H9 (cell line): Measurements from ENCODE around the gene CHD9. TPM values are rescaled to one million over a fixed set of nuclear protein-coding genes. Genes with fewer than 3 reads are reported as not detected.

ENCODE experiments used
- DNase-seq: peaks from one replicate; pipeline ENCODE4 v3.0.0-alpha.2; 2017
- H2AFZ ChIP-seq: one replicate; pipeline ENCODE4 v1.6.1; 2013; ENCODE audit warnings: mild to moderate bottlenecking, low read length, control low read depth, moderate library complexity
- H2AK5ac ChIP-seq: 2 replicates; pipeline ENCODE4 v1.6.1; 2013; ENCODE audit warnings: low read length, control low read depth, mixed read lengths; ENCODE audit not compliant: insufficient read length
- H2BK120ac ChIP-seq: one replicate; pipeline ENCODE4 v1.6.1; 2013; ENCODE audit warnings: low read depth, mild to moderate bottlenecking, low read length, control low read depth, inconsistent platforms; ENCODE audit not compliant: poor library complexity, severe bottlenecking
- H2BK12ac ChIP-seq: 2 replicates; pipeline ENCODE4 v1.6.1; 2013; ENCODE audit warnings: low read length, control low read depth, mixed read lengths, low read depth; ENCODE audit not compliant: insufficient read length
- H2BK15ac ChIP-seq: 2 replicates; pipeline ENCODE4 v1.6.1; 2013; ENCODE audit warnings: low read depth, low read length, control low read depth
- H2BK20ac ChIP-seq: one replicate; pipeline ENCODE4 v1.6.1; 2013; ENCODE audit warnings: low read depth, mild to moderate bottlenecking, low read length, control low read depth, inconsistent platforms; ENCODE audit not compliant: poor library complexity, severe bottlenecking
- H2BK5ac ChIP-seq: 2 replicates; pipeline ENCODE4 v1.6.1; 2013; ENCODE audit warnings: low read length, control low read depth, mixed read lengths; ENCODE audit not compliant: insufficient read length
- H3K14ac ChIP-seq: 2 replicates; pipeline ENCODE4 v1.6.1; 2013; ENCODE audit warnings: low read length, control low read depth; ENCODE audit not compliant: insufficient read depth
- H3K18ac ChIP-seq: 2 replicates; pipeline ENCODE4 v1.6.1; 2013; ENCODE audit warnings: low read depth, mild to moderate bottlenecking, mixed read lengths, low read length, control low read depth; ENCODE audit not compliant: insufficient read length
- H3K23ac ChIP-seq: 2 replicates; pipeline ENCODE4 v1.6.1; 2013; ENCODE audit warnings: low read length, control low read depth, mixed read lengths, low read depth; ENCODE audit not compliant: insufficient read length
- H3K23me2 ChIP-seq: 2 replicates; pipeline ENCODE4 v1.6.1; 2013; ENCODE audit warnings: low read depth, mild to moderate bottlenecking, mixed read lengths, low read length, control low read depth; ENCODE audit not compliant: insufficient read length, poor library complexity, severe bottlenecking
- H3K27ac ChIP-seq: 2 replicates; pipeline ENCODE4 v1.5.1; 2013; ENCODE audit warnings: low read length, control low read depth, mixed read lengths, low read depth; ENCODE audit not compliant: insufficient read length
- H3K27me3 ChIP-seq: 2 replicates; pipeline ENCODE4 v1.6.1; 2013; ENCODE audit warnings: low read length, control low read depth, inconsistent platforms; ENCODE audit not compliant: insufficient read depth
- H3K4ac ChIP-seq: 2 replicates; pipeline ENCODE4 v1.6.1; 2013; ENCODE audit warnings: low read depth, mild to moderate bottlenecking, control low read depth, inconsistent platforms, low read length, moderate library complexity
- H3K4me1 ChIP-seq: 2 replicates; pipeline ENCODE4 v1.6.1; 2013; ENCODE audit warnings: low read length, control low read depth, inconsistent platforms; ENCODE audit not compliant: insufficient read depth
- H3K4me2 ChIP-seq: 2 replicates; pipeline ENCODE4 v1.6.1; 2013; ENCODE audit warnings: low read length, control low read depth, mixed read lengths; ENCODE audit not compliant: insufficient read length, insufficient read depth
- H3K56ac ChIP-seq: 2 replicates; pipeline ENCODE4 v1.6.1; 2013; ENCODE audit warnings: low read depth, mild to moderate bottlenecking, mixed read lengths, low read length, control low read depth; ENCODE audit not compliant: insufficient read length
- H3K79me1 ChIP-seq: 2 replicates; pipeline ENCODE4 v1.6.1; 2013; ENCODE audit warnings: low read depth, mild to moderate bottlenecking, moderate library complexity, low read length, control low read depth, inconsistent platforms; ENCODE audit not compliant: insufficient read depth, poor library complexity, severe bottlenecking
- H3K79me2 ChIP-seq: 2 replicates; pipeline ENCODE4 v1.6.1; 2013; ENCODE audit warnings: low read length, control low read depth, inconsistent platforms; ENCODE audit not compliant: insufficient read depth
- H3K9ac ChIP-seq: 2 replicates; pipeline ENCODE4 v1.6.1; 2013; ENCODE audit warnings: low read length, control low read depth, mixed read lengths; ENCODE audit not compliant: insufficient read length; ENCODE audit errors: extremely low read depth
- H3K9me3 ChIP-seq: one replicate; pipeline ENCODE4 v1.6.1; 2013; ENCODE audit warnings: low read depth, low read length, inconsistent platforms; ENCODE audit not compliant: control insufficient read depth
- H3T11ph ChIP-seq: one replicate; pipeline ENCODE4 v1.6.1; 2013; ENCODE audit warnings: mild to moderate bottlenecking, low read length, control low read depth, inconsistent platforms
- H4K20me1 ChIP-seq: one replicate; pipeline ENCODE4 v1.6.1; 2013; ENCODE audit not compliant: control insufficient read depth, insufficient read length, insufficient read depth
- H4K5ac ChIP-seq: 2 replicates; pipeline ENCODE4 v1.6.1; 2013; ENCODE audit warnings: low read depth, mild to moderate bottlenecking, mixed read lengths, low read length, control low read depth; ENCODE audit not compliant: insufficient read length
- H4K8ac ChIP-seq: replicated peaks from 2 replicates; pipeline ENCODE4 v1.6.1; 2013; ENCODE audit warnings: low read length, control low read depth, mixed read lengths, low read depth; ENCODE audit not compliant: insufficient read length
- H4K91ac ChIP-seq: 2 replicates; pipeline ENCODE4 v1.6.1; 2013; ENCODE audit warnings: low read depth, mild to moderate bottlenecking, moderate library complexity, mixed read lengths, low read length, control low read depth; ENCODE audit not compliant: insufficient read length
- H3K27ac Mint-ChIP-seq, 3 experiments: 2 replicates in 2 of 3; 3 replicates in 1 of 3; pipeline ENCODE4 v1.8.0; 2020 to 2021; ENCODE audit warnings: mixed read lengths in 3 of 3, mild to moderate bottlenecking in 1 of 3, moderate library complexity in 1 of 3
- H3K27me3 Mint-ChIP-seq: 2 replicates; pipeline ENCODE4 v1.8.0; 2021; ENCODE audit warnings: low read depth, mild to moderate bottlenecking, moderate library complexity, mixed read lengths
- H3K36me3 Mint-ChIP-seq, 3 experiments: 2 replicates in 2 of 3; 3 replicates in 1 of 3; pipeline ENCODE4 v1.8.0; 2020 to 2021; ENCODE audit warnings: low read depth in 3 of 3, mixed read lengths in 3 of 3; ENCODE audit not compliant: insufficient read depth in 1 of 3
- H3K4me1 Mint-ChIP-seq, 2 experiments: 2 replicates each; pipeline ENCODE4 v1.8.0; 2020; ENCODE audit warnings: mixed read lengths in 2 of 2
- H3K4me3 Mint-ChIP-seq, 2 experiments: 2 replicates in 1 of 2; 3 replicates in 1 of 2; pipeline ENCODE4 v1.8.0; 2020 to 2021; ENCODE audit warnings: mild to moderate bottlenecking in 2 of 2, mixed read lengths in 2 of 2, moderate library complexity in 1 of 2
- H3K9me3 Mint-ChIP-seq, 2 experiments: 2 replicates in 1 of 2; 3 replicates in 1 of 2; pipeline ENCODE4 v1.8.0; 2020; ENCODE audit warnings: mild to moderate bottlenecking in 2 of 2, mixed read lengths in 2 of 2, moderate library complexity in 1 of 2
- CTCF ChIP-seq: fragments of 200-600 bp; sonication (generic); conservative IDR thresholded peaks from 3 replicates; pipeline ENCODE4 v1.8.0; 2021; ENCODE audit warnings: antibody characterized with exemption, mild to moderate bottlenecking
- WGBS: extraction: QIAGEN DNeasy Blood & Tissue Kit; methylation state at CpG from one replicate; pipeline ENCODE4 v1.1.7; 2013; ENCODE audit warnings: missing lambda C conversion rate, low lambda C conversion rate, mixed read lengths; ENCODE audit not compliant: insufficient read length; ENCODE audit errors: extremely low coverage; 5-methylcytosine and 5-hydroxymethylcytosine counted together
- total RNA-seq: library from RNA; stranded (reverse); gene quantifications from 2 replicates; pipeline ENCODE4 v1.2.1, GENCODE V29; 2021

CHD9 gene
- total RNA-seq, 1 experiment from 2014 or later: 46.2 TPM

- no peak overlapping the region for H3K4me2 ChIP-seq
- no peaks in the 10 kb centered on the region for H3K79me2 ChIP-seq
- no peak overlapping the region for H3K27ac ChIP-seq
- no peaks in the 10 kb centered on the region for H4K20me1 ChIP-seq
- no peak overlapping the region for H3T11ph ChIP-seq
- no peaks in the 10 kb centered on the region for H3K4me1 ChIP-seq
- H3K36me3 Mint-ChIP-seq: peaks cover under 1 to 15% (median 7%) of the 10 kb centered on the region in 3 experiments; a peak in 6 of 7 replicates
- WGBS: no CpG with 5 or more reads among the region's 1 CpG
- H2BK5ac ChIP-seq: no peak overlapping the region
- H2BK20ac ChIP-seq: no peak overlapping the region
- no peaks in the 10 kb centered on the region for H3K9me3 ChIP-seq
- H2AFZ ChIP-seq: no peak overlapping the region
- no peak overlapping the region for H3K4me3 Mint-ChIP-seq
- H3K79me1 ChIP-seq: no peaks in the 10 kb centered on the region
- H3K56ac ChIP-seq: no peak overlapping the region
- H4K8ac ChIP-seq: no peak overlapping the region
- H3K9ac ChIP-seq: no peak overlapping the region
- H2BK120ac ChIP-seq: no peak overlapping the region
- no peaks in the 10 kb centered on the region for H3K27me3 Mint-ChIP-seq
- H4K5ac ChIP-seq: no peak overlapping the region
- no peak overlapping the region for H3K18ac ChIP-seq
- DNase-seq: no peak
- H3K4ac ChIP-seq: no peak overlapping the region
- no peaks in the 10 kb centered on the region for H3K27me3 ChIP-seq
- no peak overlapping the region for H2BK12ac ChIP-seq
- H3K4me1 Mint-ChIP-seq: no peaks in the 10 kb centered on the region
- TF ChIP-seq CTCF: no peak
- no peak overlapping the region for H4K91ac ChIP-seq
- H3K14ac ChIP-seq: no peak overlapping the region
- no peak overlapping the region for H2AK5ac ChIP-seq
- H3K27ac Mint-ChIP-seq: no peak overlapping the region
- no peak overlapping the region for H3K23ac ChIP-seq
- no peak overlapping the region for H2BK15ac ChIP-seq
- H3K9me3 Mint-ChIP-seq: peaks cover 6 to 11% of the 10 kb centered on the region in 2 experiments
- H3K23me2 ChIP-seq: no peaks in the 10 kb centered on the region
Measured at GRCh38 chr16:53191413-53191812, 136.6 kb downstream of the CHD9 start.
